Activated naive CD8-positive, alpha-beta T cell treated with anti-CD3 and anti-CD28 coated beads, Interleukin-2, amount 10 ng/mL, durations not matched to agents 7 days and 5 days (primary cell): ENCODE data around the gene GAGE12J. TPM values are rescaled to one million over a fixed set of nuclear protein-coding genes. Genes with fewer than 3 reads are reported as not detected.
A peak's percentile ranks its signal among the peaks of the same experiment; 100 is the strongest.
"Not testable (repeated sequence)": the region's sequence is repeated elsewhere in the genome, so short reads cannot be mapped to it uniquely, and the experiment has no call there.

ENCODE experiments used
- ATAC-seq: fragments of 150-1000 bp; cut with Tn5 transposase; one replicate; pipeline ENCODE4 v1.10.0; 2021; ENCODE audit warnings: low read depth, moderate library complexity
- POLR2A ChIA-PET: fragments of 350-600 bp; sonication (Branson Sonifier 250); formaldehyde crosslinking; loops from one replicate; lab custom pipeline; 2021; ENCODE audit warnings: antibody characterized with exemption; lab: Charles Lee
- DNase-seq: peaks from one replicate; pipeline ENCODE4 v3.0.0; 2021
- H3K27ac Mint-ChIP-seq: one replicate; pipeline ENCODE4 v1.8.0; 2022; ENCODE audit warnings: mild to moderate bottlenecking, mixed read lengths
- H3K27me3 Mint-ChIP-seq: one replicate; pipeline ENCODE4 v1.8.0; 2022; ENCODE audit warnings: mild to moderate bottlenecking, moderate library complexity, mixed read lengths
- H3K36me3 Mint-ChIP-seq: one replicate; pipeline ENCODE4 v1.8.0; 2021; ENCODE audit warnings: mild to moderate bottlenecking, mixed read lengths
- H3K4me1 Mint-ChIP-seq: one replicate; pipeline ENCODE4 v1.8.0; 2021; ENCODE audit warnings: mixed read lengths
- H3K4me3 Mint-ChIP-seq: one replicate; pipeline ENCODE4 v1.8.0; 2022; ENCODE audit warnings: mild to moderate bottlenecking, moderate library complexity, mixed read lengths
- H3K9me3 Mint-ChIP-seq: one replicate; pipeline ENCODE4 v1.8.0; 2021; ENCODE audit warnings: mixed read lengths
- total RNA-seq, 2 experiments: library from RNA; stranded (reverse); gene quantifications; one replicate each; pipeline ENCODE4 v1.2.3, GENCODE V29; 2021

The GAGE12J gene, protein sequence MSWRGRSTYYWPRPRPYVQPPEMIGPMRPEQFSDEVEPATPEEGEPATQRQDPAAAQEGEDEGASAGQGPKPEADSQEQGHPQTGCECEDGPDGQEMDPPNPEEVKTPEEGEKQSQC
- total RNA-seq, result not detected

DNA sequence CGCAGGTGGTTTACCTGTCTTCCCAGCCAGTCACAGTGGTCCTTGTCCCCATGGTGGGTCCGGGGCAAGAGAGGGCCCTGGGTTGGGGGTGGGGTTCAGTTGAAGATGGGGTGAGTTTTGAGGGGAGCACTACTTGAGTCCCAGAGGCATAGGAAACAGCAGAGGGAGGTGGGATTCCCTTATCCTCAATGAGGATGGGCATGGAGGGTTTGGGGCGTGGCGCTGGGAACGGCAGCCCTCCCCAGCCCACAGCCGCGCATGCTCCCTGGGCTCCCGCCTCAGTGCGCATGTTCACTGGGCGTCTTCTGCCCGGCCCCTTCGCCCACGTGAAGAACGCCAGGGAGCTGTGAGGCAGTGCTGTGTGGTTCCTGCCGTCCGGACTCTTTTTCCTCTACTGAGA, at the start of gene GAGE12J:
Gene GAGE12J, plus strand, starts transcription at position 301 of the 400 bp plus-strand sequence. CDS start 1,157 bp downstream, outside the sequence.
- H3K4me3 Mint-ChIP-seq, POLR2A ChIA-PET, H3K36me3 Mint-ChIP-seq, H3K27ac Mint-ChIP-seq, H3K9me3 Mint-ChIP-seq, DNase-seq, H3K27me3 Mint-ChIP-seq, ATAC-seq, H3K4me1 Mint-ChIP-seq: not testable (repeated sequence)

DNA sequence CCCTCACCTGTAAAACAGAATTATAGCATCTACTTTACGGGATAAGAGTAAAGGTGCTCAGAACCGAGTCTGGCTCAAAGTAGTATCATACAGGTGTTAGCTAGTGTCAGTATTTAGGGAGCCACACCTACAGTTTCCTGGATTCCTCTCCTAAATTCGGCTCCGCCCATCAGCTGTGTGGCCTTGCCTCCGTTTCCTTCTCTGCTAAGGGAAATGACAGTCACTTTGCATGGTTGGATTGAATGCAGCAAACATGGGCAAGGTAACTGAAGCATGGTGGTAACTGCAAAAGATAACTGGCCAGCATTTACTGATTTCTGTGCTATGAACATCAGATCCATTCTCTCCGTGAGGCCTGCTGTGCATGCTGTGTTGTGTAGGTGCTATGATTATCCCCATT, 49.4 kb upstream of the GAGE12J start:
- Mint-ChIP-seq H3K36me3 (peaks cover 21% of the 10 kb centered on the region), H3K4me3 (peak overlapping the region; percentile 84), H3K27me3 (no peaks in the 10 kb centered on the region), H3K9me3 (no peaks in the 10 kb centered on the region), H3K27ac (peak overlapping the region; percentile 85), H3K4me1 (peaks cover 52% of the 10 kb centered on the region)
- POLR2A ChIA-PET, result interaction anchor here (1.0 to 2.7 kb wide), 6 partner anchors 10 to 106 kb away, joined by 4 to 19 read pairs (median 5); no protein-coding TSS in a partner anchor
- no peak for DNase-seq
- ATAC-seq, result no peak

DNA sequence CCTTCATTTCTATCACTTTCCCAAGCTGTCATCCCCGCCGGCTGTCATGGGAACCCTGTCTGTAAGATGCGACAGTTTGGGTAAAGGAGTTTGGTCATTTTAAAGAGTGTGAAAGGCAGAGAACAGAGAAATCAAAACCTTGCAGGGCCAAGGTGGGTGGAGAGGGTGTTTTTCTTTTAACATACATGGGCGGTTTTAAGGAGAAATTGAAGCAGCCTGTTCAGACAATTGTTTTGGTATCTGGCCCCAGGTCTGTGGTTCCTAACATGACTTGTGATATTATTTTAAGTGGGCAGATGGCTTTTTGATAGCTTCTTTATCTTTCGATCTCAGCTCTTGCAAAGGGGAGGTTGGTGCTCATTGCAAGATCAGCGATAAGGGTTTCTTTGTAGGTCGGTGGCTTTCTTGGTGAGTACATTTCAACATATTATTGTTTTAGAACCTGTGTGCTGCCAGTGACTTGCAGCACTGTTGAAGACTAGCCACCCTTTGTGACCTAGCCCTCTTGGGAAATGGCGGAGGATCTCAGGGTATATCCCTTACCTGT, 48.6 kb upstream of the GAGE12J start:
- Mint-ChIP-seq H3K27ac (peak overlapping the region; percentile 85), H3K27me3 (no peaks in the 10 kb centered on the region), H3K9me3 (no peaks in the 10 kb centered on the region), H3K4me3 (peak overlapping the region; percentile 84), H3K36me3 (peaks cover 25% of the 10 kb centered on the region), H3K4me1 (peaks cover 54% of the 10 kb centered on the region)
- DNase-seq (no peak), ATAC-seq (peak; percentile 9)
- POLR2A ChIA-PET, result interaction anchor here (0.7 to 2.7 kb wide), 9 partner anchors 9 to 106 kb away, joined by 3 to 19 read pairs (median 4); partner anchors contain the start of gene CCDC22

DNA sequence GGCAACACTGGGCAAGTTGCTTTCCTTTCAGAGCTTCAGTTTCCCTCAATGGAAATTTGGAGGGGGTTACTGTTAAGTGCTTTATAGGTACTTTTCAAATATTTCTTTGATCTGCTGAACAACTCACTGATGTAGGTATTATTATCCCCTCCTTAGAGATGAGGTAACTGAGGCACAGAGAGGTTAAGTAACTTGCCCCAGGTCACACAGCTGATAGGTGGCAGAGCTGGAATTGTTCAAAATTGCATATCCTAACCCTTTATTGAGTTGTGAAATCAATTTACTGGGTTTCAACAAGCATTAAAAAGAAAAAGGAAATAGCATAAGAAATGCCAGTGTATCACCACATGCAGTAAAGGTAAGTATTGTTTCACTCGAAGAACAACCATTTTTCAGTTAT, 45.6 kb upstream of the GAGE12J start:
- DNase-seq (no peak), ATAC-seq (no peak)
- POLR2A ChIA-PET, result interaction anchor here (2.8 kb wide), 1 partner anchor 11 kb away, joined by 13 read pairs; no protein-coding TSS in a partner anchor
- Mint-ChIP-seq H3K4me1 (peaks cover 58% of the 10 kb centered on the region), H3K4me3 (no peak overlapping the region), H3K27me3 (no peaks in the 10 kb centered on the region), H3K27ac (peak overlapping the region; percentile 96), H3K9me3 (no peaks in the 10 kb centered on the region), H3K36me3 (peaks cover 26% of the 10 kb centered on the region)

DNA sequence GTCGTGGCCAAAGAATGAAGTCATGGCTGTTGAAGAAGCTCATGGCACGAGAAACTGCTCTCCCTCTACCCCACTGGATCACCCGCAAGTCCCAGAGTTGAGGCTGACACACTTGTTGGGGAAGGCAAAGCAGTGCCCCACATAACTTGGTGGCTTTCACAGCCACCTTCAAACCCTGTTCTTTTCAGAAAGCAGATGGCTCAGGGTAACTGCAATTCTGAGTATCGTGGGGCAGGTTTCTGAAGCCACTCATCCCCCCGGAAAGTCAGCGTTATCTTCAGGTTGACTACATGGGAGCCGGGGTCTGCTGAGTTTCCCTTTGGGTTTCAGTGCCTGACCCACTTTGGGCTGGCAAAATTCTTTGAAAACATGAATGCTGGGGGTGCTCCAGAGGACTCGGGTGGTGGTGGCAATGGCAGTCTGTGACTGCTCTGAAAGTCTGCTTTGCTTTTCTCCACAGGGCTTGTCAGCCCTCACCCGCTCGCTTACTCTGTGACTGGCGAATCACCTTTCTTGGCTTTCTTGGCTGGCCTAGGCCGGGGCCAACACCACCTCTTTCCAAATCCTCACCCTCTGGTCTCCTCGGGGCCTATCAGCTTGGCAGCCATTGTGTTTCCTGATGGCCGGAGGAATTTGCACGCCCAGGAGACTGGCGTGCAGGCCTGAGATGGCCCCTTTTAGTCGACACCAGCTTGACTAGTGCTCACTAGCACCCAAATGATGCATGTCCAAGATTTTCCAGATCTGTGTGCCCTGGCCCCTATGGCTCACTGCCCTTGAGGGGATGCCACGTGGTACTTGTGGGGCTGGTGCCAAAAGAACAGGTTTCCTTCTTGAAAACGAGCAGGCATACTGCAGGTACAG, 44.9 kb upstream of the GAGE12J start:
- POLR2A ChIA-PET, result interaction anchor here (1.1 to 2.8 kb wide), 2 partner anchors 10 to 33 kb away, joined by 3 to 13 read pairs; no protein-coding TSS in a partner anchor
- H3K9me3 Mint-ChIP-seq, result no peaks in the 10 kb centered on the region
- no peak for ATAC-seq
- peaks cover 26% of the 10 kb centered on the region for H3K36me3 Mint-ChIP-seq
- H3K4me1 Mint-ChIP-seq, result peaks cover 56% of the 10 kb centered on the region
- H3K27me3 Mint-ChIP-seq, result no peaks in the 10 kb centered on the region
- DNase-seq, result peak; percentile 31
- peak overlapping the region; percentile 96 for H3K27ac Mint-ChIP-seq
- peak overlapping the region; percentile 71 for H3K4me3 Mint-ChIP-seq

DNA sequence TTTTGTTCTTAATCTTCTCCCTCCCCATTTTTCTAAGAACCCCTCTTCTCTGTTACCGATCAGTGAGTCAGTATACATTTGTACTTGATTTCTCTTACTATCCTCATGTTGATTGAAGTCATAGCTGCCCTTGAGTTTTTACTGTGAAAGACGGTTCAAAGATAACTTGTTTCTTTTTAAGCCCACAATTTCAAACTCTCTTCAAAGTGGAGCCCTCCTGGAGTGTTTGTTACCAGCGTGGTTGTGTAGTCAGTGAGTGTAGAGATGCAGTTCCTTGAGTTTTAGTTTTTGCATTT, 44.4 kb upstream of the GAGE12J start:
- no peaks in the 10 kb centered on the region for H3K9me3 Mint-ChIP-seq
- peaks cover 27% of the 10 kb centered on the region for H3K36me3 Mint-ChIP-seq
- ATAC-seq, result no peak
- peaks cover 56% of the 10 kb centered on the region for H3K4me1 Mint-ChIP-seq
- H3K27ac Mint-ChIP-seq, result peak overlapping the region; percentile 96
- peak overlapping the region; percentile 71 for H3K4me3 Mint-ChIP-seq
- POLR2A ChIA-PET, result interaction anchor here (1.1 to 2.8 kb wide), 2 partner anchors 9 to 32 kb away, joined by 3 to 13 read pairs; no protein-coding TSS in a partner anchor
- no peaks in the 10 kb centered on the region for H3K27me3 Mint-ChIP-seq
- DNase-seq, result no peak

DNA sequence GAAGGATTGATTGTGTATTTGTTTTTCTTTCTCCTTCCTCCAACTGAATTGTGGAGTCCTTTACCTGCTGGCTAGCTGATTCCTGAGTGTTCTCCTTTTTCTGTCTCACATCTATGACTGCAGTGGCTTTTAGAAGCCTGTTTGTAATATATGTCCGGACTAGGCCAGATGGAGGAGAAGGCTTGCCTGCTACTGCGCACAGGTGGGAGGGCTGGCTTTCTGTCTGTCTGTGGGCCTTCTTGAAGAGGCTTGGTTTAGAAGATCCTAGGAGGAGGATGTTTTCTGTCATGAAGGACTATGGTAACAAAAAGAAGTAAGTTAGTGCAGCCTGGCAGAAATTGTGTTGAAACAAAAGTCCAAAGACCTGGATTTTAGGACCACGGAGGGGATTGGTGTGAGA, 43.8 kb upstream of the GAGE12J start:
- Mint-ChIP-seq H3K27ac (peak overlapping the region; percentile 96), H3K4me3 (peak overlapping the region; percentile 71), H3K9me3 (no peaks in the 10 kb centered on the region), H3K36me3 (peaks cover 30% of the 10 kb centered on the region), H3K27me3 (no peaks in the 10 kb centered on the region), H3K4me1 (peaks cover 55% of the 10 kb centered on the region)
- DNase-seq (no peak), ATAC-seq (no peak)
- POLR2A ChIA-PET, result interaction anchor here (1.1 kb wide), 1 partner anchor 32 kb away, joined by 3 read pairs; no protein-coding TSS in a partner anchor

DNA sequence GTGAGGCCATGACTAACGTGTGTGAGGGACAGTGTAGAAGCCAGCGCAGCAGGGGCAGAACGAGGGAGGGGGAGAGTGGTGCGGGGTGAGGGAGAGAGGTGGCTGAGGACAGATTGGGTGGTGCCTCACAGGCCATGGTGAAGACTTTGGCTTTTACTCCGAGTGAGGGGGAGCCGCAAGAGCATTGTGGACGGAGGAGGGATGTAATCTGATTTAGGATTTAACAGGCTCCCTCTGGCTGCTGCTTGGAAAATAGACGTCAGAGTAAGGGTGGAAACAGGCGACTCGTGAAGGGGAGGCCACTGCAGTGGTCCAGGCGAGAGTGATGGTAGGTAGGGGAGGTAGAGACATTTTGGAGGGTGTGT, 39.2 kb upstream of the GAGE12J start:
- ATAC-seq, result no peak
- no peaks in the 10 kb centered on the region for H3K9me3 Mint-ChIP-seq

DNA sequence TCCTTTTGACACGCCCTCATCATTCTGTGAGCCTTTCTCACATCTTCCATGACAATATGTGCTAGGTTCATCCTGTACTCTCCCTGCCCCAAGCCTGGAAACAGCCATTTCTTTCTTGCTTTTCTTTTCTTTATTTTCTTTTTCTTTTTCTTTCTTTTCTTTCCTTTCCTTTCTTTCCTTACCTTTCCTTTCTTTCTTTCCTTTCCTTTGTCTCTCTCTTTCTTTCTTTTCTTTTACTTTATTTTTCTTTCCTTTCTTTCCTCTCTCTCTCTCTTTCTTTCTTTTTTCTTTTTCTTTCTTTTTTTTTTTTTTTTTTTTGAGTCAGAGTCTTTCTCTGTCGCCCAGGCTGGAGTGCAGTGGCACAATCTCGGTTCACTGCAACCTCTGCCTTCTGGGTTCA, 37.6 kb upstream of the GAGE12J start:
- no peaks in the 10 kb centered on the region for H3K9me3 Mint-ChIP-seq
- no peaks in the 10 kb centered on the region for H3K27me3 Mint-ChIP-seq

More for the DNA sequence above, 39.2 kb upstream of the GAGE12J start:
- H3K4me1 Mint-ChIP-seq, result peaks cover 26% of the 10 kb centered on the region
- no peaks in the 10 kb centered on the region for H3K27me3 Mint-ChIP-seq
- POLR2A ChIA-PET, result interaction anchor here (0.5 to 1.0 kb wide), 2 partner anchors 9 to 15 kb away, joined by 4 read pairs; no protein-coding TSS in a partner anchor
- H3K27ac Mint-ChIP-seq, result no peak overlapping the region
- no peak overlapping the region for H3K4me3 Mint-ChIP-seq
- no peak for DNase-seq
- H3K36me3 Mint-ChIP-seq, result peaks cover 16% of the 10 kb centered on the region

DNA sequence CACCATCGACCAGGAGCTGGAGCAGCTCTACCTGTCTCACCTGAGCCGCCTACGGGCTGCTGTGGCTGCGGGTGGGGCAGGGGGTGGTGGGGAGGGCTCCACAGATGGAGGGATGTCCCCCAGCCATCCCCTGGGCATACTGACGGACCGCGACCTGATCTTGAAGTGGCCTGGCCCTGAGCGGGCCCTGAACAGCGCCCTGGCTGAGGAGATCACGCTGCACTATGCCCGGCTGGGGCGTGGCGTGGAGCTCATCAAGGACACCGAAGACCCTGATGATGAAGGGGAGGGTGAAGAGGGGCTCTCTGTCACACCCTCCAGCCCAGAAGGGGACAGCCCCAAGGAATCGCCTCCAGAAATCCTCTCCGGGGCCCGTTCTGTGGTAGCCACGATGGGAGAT, 35.7 kb upstream of the GAGE12J start:
- POLR2A ChIA-PET, result interaction anchor here (1.5 to 3.1 kb wide), 2 partner anchors 10 to 13 kb away, joined by 13 to 19 read pairs; no protein-coding TSS in a partner anchor
- peaks cover 25% of the 10 kb centered on the region for H3K4me1 Mint-ChIP-seq
- H3K9me3 Mint-ChIP-seq, result no peaks in the 10 kb centered on the region
- peaks cover 14% of the 10 kb centered on the region for H3K36me3 Mint-ChIP-seq
- H3K27ac Mint-ChIP-seq, result no peak overlapping the region
- DNase-seq (no peak), ATAC-seq (no peak)
- H3K27me3 Mint-ChIP-seq, result no peaks in the 10 kb centered on the region
- no peak overlapping the region for H3K4me3 Mint-ChIP-seq

More for the DNA sequence above, 37.6 kb upstream of the GAGE12J start:
- Mint-ChIP-seq H3K36me3 (peaks cover 18% of the 10 kb centered on the region), H3K4me3 (no peak overlapping the region), H3K4me1 (peaks cover 26% of the 10 kb centered on the region), H3K27ac (no peak overlapping the region)
- DNase-seq, result no peak
- POLR2A ChIA-PET, result interaction anchor here (0.7 kb wide), 1 partner anchor 15 kb away, joined by 4 read pairs; no protein-coding TSS in a partner anchor
- ATAC-seq, result no peak

DNA sequence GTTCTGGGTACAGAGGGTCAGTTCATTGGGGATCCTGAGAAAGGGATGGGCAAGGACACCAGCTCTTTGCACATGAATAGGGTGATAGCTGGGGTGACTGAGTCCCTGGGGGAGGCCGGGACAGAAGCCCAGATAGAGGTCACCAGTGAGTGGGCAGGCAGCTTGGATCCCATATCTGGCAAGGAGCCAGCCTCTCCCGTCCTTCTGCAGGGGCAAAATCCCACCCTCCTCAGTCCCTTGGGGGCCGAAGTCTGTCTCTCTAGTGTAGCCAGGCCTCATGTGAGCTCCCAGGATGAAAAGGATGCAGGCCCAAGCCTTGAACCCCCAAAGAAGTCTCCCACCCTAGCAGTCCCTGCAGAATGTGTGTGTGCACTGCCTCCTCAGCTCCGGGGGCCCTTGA, 35.3 kb upstream of the GAGE12J start:
- POLR2A ChIA-PET, result interaction anchor here (1.5 to 3.1 kb wide), 3 partner anchors 10 to 18 kb away, joined by 3 to 19 read pairs (median 13); no protein-coding TSS in a partner anchor
- no peak overlapping the region for H3K4me3 Mint-ChIP-seq
- H3K9me3 Mint-ChIP-seq, result no peaks in the 10 kb centered on the region
- H3K4me1 Mint-ChIP-seq, result peaks cover 25% of the 10 kb centered on the region
- no peak overlapping the region for H3K27ac Mint-ChIP-seq
- H3K27me3 Mint-ChIP-seq, result no peaks in the 10 kb centered on the region
- H3K36me3 Mint-ChIP-seq, result peaks cover 14% of the 10 kb centered on the region
- no peak for DNase-seq
- no peak for ATAC-seq

DNA sequence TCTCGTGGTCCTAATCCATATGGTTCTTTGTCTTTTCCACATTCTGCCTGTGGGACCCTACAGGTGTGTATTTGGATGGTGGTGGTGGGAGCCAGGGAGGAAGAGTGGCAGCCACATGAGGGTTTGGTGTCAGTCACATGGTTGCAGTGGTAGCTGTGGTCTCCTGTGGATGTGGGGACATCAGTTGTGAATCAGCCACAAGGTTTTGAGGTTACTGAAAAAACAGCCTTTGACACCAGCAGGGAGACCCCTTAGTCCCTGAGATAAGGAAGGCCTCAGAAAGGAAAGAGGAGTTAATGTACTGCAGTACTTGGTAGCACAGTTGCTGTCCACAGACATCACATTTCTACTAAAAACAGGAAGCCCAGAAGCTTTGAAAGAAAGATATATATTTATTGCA, 34.2 kb upstream of the GAGE12J start:
- peaks cover 29% of the 10 kb centered on the region for H3K4me1 Mint-ChIP-seq
- ATAC-seq (peak; percentile 65), DNase-seq (peak; percentile 47)
- H3K9me3 Mint-ChIP-seq, result no peaks in the 10 kb centered on the region
- peak overlapping the region; percentile 70 for H3K27ac Mint-ChIP-seq
- peak overlapping the region; percentile 30 for H3K4me3 Mint-ChIP-seq
- POLR2A ChIA-PET, result interaction anchor here (1.5 to 3.1 kb wide), 3 partner anchors 11 to 19 kb away, joined by 3 to 19 read pairs (median 13); no protein-coding TSS in a partner anchor
- peaks cover 10% of the 10 kb centered on the region for H3K36me3 Mint-ChIP-seq
- no peaks in the 10 kb centered on the region for H3K27me3 Mint-ChIP-seq

DNA sequence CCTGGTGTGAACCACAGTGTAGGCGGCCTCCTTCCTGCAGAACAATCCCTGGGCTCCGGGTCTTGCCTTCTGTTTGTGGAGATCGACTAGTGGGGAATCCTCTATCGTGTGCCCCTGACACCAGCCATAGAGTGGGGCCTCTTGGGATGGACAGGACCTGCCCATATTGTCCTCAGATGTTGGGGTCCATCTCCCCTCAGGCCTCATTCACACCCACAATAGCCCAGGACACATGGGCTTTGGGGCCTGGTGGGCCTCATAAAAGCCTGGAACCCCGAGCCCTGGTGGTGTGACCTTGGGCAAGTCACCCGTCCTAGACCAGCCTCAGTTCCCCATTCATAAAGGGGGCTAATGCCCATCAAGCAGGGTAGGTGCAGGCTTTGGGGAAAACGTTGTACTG, 31.6 kb upstream of the GAGE12J start:
- no peak for ATAC-seq
- DNase-seq, result no peak
- H3K27me3 Mint-ChIP-seq, result no peaks in the 10 kb centered on the region
- no peaks in the 10 kb centered on the region for H3K9me3 Mint-ChIP-seq
- H3K4me3 Mint-ChIP-seq, result no peak overlapping the region
- H3K36me3 Mint-ChIP-seq, result peaks cover 8% of the 10 kb centered on the region
- POLR2A ChIA-PET, result no interaction called here
- no peak overlapping the region for H3K27ac Mint-ChIP-seq
- H3K4me1 Mint-ChIP-seq, result peaks cover 28% of the 10 kb centered on the region
